Measurements from ENCODE around the gene MRM2. TPM values are rescaled to one million over a fixed set of nuclear protein-coding genes. Genes with fewer than 3 reads are reported as not detected.

The MRM2 gene
- polyA plus RNA-seq, 1 donor from 2014 or later: 21.4 TPM

GRCh38 chr7:2211259-2211880 lies 30.6 kb downstream of the MRM2 start:
- Histone ChIP-seq H3K4me2 (ENCODE audit: low read length) (no peak overlapping the region), H4K20me1 (ENCODE audit: insufficient read depth) (no peaks in the 10 kb centered on the region), H3K27ac (ENCODE audit: low read length) (no peak overlapping the region), H3K9me2 (ENCODE audit: insufficient read depth, low read length) (no peaks in the 10 kb centered on the region), H3K4me3 (ENCODE audit: low read length) (no peak overlapping the region), H3F3A (ENCODE audit: insufficient read depth, low read length, poor library complexity, severe bottlenecking) (no peaks in the 10 kb centered on the region), H3K9ac (ENCODE audit: low read length) (no peak overlapping the region), H3K36me3 (ENCODE audit: insufficient read depth, low read length) (peaks cover 7% of the 10 kb centered on the region), H3K79me2 (replicated peaks; ENCODE audit: insufficient read depth, low read length) (no peaks in the 10 kb centered on the region), H3K27me3 (ENCODE audit: insufficient read depth, low read depth, low read length) (no peaks in the 10 kb centered on the region), H2AFZ (ENCODE audit: low read depth, low read length) (no peak overlapping the region), H3K9me3 (ENCODE audit: low read length) (no peaks in the 10 kb centered on the region)
- no peak for TF ChIP-seq MXI1 (conservative IDR thresholded peaks at IDR 0.05; ENCODE audit: poor library complexity, severe bottlenecking)
- no peak for TF ChIP-seq RAD21 (conservative IDR thresholded peaks at IDR 0.05)
- TF ChIP-seq, protein P1, sequence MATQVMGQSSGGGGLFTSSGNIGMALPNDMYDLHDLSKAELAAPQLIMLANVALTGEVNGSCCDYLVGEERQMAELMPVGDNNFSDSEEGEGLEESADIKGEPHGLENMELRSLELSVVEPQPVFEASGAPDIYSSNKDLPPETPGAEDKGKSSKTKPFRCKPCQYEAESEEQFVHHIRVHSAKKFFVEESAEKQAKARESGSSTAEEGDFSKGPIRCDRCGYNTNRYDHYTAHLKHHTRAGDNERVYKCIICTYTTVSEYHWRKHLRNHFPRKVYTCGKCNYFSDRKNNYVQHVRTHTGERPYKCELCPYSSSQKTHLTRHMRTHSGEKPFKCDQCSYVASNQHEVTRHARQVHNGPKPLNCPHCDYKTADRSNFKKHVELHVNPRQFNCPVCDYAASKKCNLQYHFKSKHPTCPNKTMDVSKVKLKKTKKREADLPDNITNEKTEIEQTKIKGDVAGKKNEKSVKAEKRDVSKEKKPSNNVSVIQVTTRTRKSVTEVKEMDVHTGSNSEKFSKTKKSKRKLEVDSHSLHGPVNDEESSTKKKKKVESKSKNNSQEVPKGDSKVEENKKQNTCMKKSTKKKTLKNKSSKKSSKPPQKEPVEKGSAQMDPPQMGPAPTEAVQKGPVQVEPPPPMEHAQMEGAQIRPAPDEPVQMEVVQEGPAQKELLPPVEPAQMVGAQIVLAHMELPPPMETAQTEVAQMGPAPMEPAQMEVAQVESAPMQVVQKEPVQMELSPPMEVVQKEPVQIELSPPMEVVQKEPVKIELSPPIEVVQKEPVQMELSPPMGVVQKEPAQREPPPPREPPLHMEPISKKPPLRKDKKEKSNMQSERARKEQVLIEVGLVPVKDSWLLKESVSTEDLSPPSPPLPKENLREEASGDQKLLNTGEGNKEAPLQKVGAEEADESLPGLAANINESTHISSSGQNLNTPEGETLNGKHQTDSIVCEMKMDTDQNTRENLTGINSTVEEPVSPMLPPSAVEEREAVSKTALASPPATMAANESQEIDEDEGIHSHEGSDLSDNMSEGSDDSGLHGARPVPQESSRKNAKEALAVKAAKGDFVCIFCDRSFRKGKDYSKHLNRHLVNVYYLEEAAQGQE (IDR thresholded peaks at IDR 0.05; ENCODE audit: borderline replicate concordance): no peak
- TF ChIP-seq EZH2 (IDR thresholded peaks at IDR 0.05; ENCODE audit: borderline replicate concordance, insufficient read depth, low read length, poor library complexity, severe bottlenecking): no peak

DNA sequence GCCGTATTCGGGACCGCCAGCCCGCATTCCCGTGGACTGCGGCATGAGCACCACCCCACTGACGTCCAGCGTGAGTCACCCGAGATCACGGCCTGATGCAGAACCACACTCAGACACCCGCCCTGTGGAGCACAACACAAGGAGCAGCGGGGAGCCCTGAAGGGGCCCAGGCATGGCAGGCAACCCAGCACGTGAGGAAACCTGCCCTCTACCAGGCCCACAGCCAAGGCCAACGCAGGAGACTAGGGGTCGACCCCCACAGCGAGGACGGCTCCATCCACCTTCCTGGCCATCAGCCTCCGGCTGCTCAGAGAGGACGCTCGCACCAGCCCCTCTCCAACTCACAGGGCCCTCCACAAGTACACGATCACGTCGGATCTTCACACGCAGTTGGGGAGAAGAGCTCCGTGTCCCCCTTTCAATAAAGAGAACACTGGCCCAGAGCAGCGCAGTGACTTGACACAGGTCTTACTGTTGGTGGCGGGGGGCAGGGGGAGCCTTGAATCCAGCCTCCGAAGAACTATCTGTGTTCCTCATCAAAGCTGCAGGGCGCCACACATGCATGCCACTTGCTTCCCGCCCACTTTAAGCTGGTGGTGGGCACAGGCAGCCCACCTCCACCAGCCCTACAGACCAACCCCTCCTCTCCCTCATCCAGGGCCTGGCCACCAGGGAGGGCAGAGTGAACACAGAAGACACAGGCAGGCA lies 31.3 kb downstream of the MRM2 start:
- Histone ChIP-seq H3K27me3 (ENCODE audit: insufficient read depth, low read depth, low read length) (no peaks in the 10 kb centered on the region), H3K4me2 (ENCODE audit: low read length) (no peak overlapping the region), H3K36me3 (ENCODE audit: insufficient read depth, low read length) (peaks cover 7% of the 10 kb centered on the region), H3K9me2 (ENCODE audit: insufficient read depth, low read length) (no peaks in the 10 kb centered on the region), H3F3A (ENCODE audit: insufficient read depth, low read length, poor library complexity, severe bottlenecking) (no peaks in the 10 kb centered on the region), H3K9ac (ENCODE audit: low read length) (no peak overlapping the region), H3K9me3 (ENCODE audit: low read length) (no peaks in the 10 kb centered on the region), H3K4me3 (ENCODE audit: low read length) (no peak overlapping the region), H2AFZ (ENCODE audit: low read depth, low read length) (no peak overlapping the region), H4K20me1 (ENCODE audit: insufficient read depth) (no peaks in the 10 kb centered on the region), H3K27ac (ENCODE audit: low read length) (no peak overlapping the region), H3K79me2 (replicated peaks; ENCODE audit: insufficient read depth, low read length) (no peaks in the 10 kb centered on the region)
- TF ChIP-seq MXI1 (conservative IDR thresholded peaks at IDR 0.05; ENCODE audit: poor library complexity, severe bottlenecking): no peak
- no peak for TF ChIP-seq POLR2AphosphoS5 (IDR thresholded peaks at IDR 0.05)
- no peak for TF ChIP-seq SMC3 (conservative IDR thresholded peaks at IDR 0.05; ENCODE audit: poor library complexity)
- TF ChIP-seq TAF1 (IDR thresholded peaks at IDR 0.05; ENCODE audit: low read depth): no peak
- TF ChIP-seq EZH2 (IDR thresholded peaks at IDR 0.05; ENCODE audit: borderline replicate concordance, insufficient read depth, low read length, poor library complexity, severe bottlenecking): no peak
- TF ChIP-seq RAD21 (conservative IDR thresholded peaks at IDR 0.05): no peak
- TF ChIP-seq EP300 (conservative IDR thresholded peaks at IDR 0.05; ENCODE audit: poor library complexity, severe bottlenecking): no peak
- TF ChIP-seq, protein P1 (IDR thresholded peaks at IDR 0.05; ENCODE audit: borderline replicate concordance): no peak
- no peak for TF ChIP-seq CTCF (IDR thresholded peaks at IDR 0.05; ENCODE audit: poor library complexity, severe bottlenecking)
